IMR-90 (cell line): ENCODE data around the gene LIAS.

ENCODE experiments used
- BHLHE40 ChIP-seq: fragments of 150-350 bp; IDR thresholded peaks from 2 replicates; pipeline ENCODE4 v1.6.1; 2016; ENCODE audit warnings: mild to moderate bottlenecking, low read depth, low read length
- CHD1 ChIP-seq: IDR thresholded peaks from 2 replicates; pipeline ENCODE4 v1.6.1; 2012; ENCODE audit warnings: low read depth, low read length, improper control_type of control experiment
- POLR2A ChIP-seq: IDR thresholded peaks from 2 replicates; pipeline ENCODE4 v1.6.1; 2012; ENCODE audit warnings: mild to moderate bottlenecking, low read depth, low read length
- RAD21 ChIP-seq: IDR thresholded peaks from 2 replicates; pipeline ENCODE4 v1.6.1; 2012; ENCODE audit warnings: low read length, improper control_type of control experiment
- RCOR1 ChIP-seq: IDR thresholded peaks from 2 replicates; pipeline ENCODE4 v1.6.1; 2012; ENCODE audit warnings: mild to moderate bottlenecking, low read length, improper control_type of control experiment; ENCODE audit not compliant: insufficient replicate concordance
- SMC3 ChIP-seq: fragments of 150-350 bp; IDR thresholded peaks from 2 replicates; pipeline ENCODE4 v1.6.1; 2016; ENCODE audit warnings: low read depth, mild to moderate bottlenecking, antibody characterized with exemption, low read length, moderate library complexity
- TF ChIP-seq, protein P1 (sequence below): conservative IDR thresholded peaks from 2 replicates; pipeline ENCODE4 v1.5.1; 2012; ENCODE audit warnings: mild to moderate bottlenecking, low read depth, low read length, improper control_type of control experiment

GRCh38 chr4:39505581-39505980, 46.7 kb downstream of the LIAS start:
- no peak for TF ChIP-seq RCOR1
- no peak for TF ChIP-seq BHLHE40
- no peak for TF ChIP-seq POLR2A
- TF ChIP-seq, protein P1, sequence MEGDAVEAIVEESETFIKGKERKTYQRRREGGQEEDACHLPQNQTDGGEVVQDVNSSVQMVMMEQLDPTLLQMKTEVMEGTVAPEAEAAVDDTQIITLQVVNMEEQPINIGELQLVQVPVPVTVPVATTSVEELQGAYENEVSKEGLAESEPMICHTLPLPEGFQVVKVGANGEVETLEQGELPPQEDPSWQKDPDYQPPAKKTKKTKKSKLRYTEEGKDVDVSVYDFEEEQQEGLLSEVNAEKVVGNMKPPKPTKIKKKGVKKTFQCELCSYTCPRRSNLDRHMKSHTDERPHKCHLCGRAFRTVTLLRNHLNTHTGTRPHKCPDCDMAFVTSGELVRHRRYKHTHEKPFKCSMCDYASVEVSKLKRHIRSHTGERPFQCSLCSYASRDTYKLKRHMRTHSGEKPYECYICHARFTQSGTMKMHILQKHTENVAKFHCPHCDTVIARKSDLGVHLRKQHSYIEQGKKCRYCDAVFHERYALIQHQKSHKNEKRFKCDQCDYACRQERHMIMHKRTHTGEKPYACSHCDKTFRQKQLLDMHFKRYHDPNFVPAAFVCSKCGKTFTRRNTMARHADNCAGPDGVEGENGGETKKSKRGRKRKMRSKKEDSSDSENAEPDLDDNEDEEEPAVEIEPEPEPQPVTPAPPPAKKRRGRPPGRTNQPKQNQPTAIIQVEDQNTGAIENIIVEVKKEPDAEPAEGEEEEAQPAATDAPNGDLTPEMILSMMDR = no peak
- TF ChIP-seq CHD1 = no peak
- no peak for TF ChIP-seq SMC3
- TF ChIP-seq RAD21 = no peak
